ENCODE data around the gene PTPRA. TPM values are rescaled to one million over a fixed set of nuclear protein-coding genes. Genes with fewer than 3 reads are reported as not detected.
A peak's percentile ranks its signal among the peaks of the same experiment; 100 is the strongest.

Gene PTPRA
- total RNA-seq, 1 donor from 2014 or later = 50.1 TPM

DNA sequence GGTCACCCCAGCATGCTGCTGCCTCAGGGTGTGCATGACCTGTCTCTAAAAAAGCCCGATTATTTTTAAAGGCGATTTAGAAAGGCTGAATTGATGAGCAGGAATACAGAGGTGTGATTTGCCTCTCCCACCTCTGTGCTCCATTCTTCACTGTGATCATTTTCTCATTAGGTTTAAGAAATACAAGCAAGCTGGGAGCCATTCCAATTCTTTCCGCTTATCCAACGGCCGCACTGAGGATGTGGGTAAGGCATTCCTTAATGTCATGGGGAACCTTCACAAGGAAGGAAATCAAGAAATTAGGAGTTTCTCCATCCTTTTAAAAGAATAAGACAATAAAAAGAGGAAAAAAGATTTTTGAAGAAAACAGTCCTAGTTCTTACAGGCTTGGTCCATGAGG, 114.6 kb downstream of the PTPRA start:
- no peak overlapping the region for H3K27ac Mint-ChIP-seq (ENCODE audit: unreplicated experiment)
- peaks cover 6% of the 10 kb centered on the region for H3K4me1 Mint-ChIP-seq (ENCODE audit: low read depth, unreplicated experiment)
- H3K9me3 Mint-ChIP-seq (ENCODE audit: unreplicated experiment) = no peaks in the 10 kb centered on the region

DNA sequence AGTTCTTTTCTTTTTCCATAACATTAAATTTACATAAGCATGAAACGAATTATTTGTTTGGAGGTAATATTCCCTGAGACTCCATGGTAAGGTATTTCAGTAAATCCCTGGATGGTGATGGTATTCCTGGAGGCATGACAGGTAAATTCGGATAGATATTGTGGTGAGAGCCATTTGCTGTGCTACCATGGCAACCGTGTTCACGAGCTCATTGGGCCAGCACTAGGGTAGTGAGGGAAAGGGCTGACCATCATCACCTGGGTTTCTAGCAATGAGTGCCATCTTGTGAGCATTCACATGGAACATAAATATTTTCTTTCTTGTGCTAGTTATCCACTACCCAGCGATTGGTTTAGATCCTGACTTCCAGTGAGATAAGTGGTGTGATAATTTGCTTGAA, 118.3 kb downstream of the PTPRA start:
- H3K4me1 ChIP-seq (ENCODE audit: insufficient read depth, low read length) = no peaks in the 10 kb centered on the region
- peaks cover 38% of the 10 kb centered on the region for H3K36me3 Mint-ChIP-seq (ENCODE audit: low read depth, unreplicated experiment)
- no peak overlapping the region for H3K27ac Mint-ChIP-seq (ENCODE audit: unreplicated experiment)
- no peaks in the 10 kb centered on the region for H3K9me3 Mint-ChIP-seq (ENCODE audit: unreplicated experiment)
- H3K36me3 ChIP-seq (ENCODE audit: insufficient read depth, low read length) = peaks cover 22% of the 10 kb centered on the region
- no peak overlapping the region for H3K27ac ChIP-seq (ENCODE audit: low read depth, low read length)
- no peak for DNase-seq (ENCODE audit: low read depth)
- H3K4me3 Mint-ChIP-seq (ENCODE audit: unreplicated experiment) = no peak overlapping the region
- no peak overlapping the region for H2AFZ ChIP-seq (ENCODE audit: low read depth, low read length)
- H3K4me1 Mint-ChIP-seq (ENCODE audit: low read depth, unreplicated experiment) = peaks cover 2% of the 10 kb centered on the region
- H3K79me2 ChIP-seq (ENCODE audit: insufficient read depth, low read length) = no peaks in the 10 kb centered on the region
- no peak overlapping the region for H3K9ac ChIP-seq (ENCODE audit: low read length)
- H3K9me3 ChIP-seq (ENCODE audit: insufficient read depth, low read depth, low read length) = no peaks in the 10 kb centered on the region
- no peak for FAIRE-seq
- no peak for TF ChIP-seq EZH2 (IDR thresholded peaks at IDR 0.05; ENCODE audit: insufficient read depth, low read length)
- TF ChIP-seq, protein P1, sequence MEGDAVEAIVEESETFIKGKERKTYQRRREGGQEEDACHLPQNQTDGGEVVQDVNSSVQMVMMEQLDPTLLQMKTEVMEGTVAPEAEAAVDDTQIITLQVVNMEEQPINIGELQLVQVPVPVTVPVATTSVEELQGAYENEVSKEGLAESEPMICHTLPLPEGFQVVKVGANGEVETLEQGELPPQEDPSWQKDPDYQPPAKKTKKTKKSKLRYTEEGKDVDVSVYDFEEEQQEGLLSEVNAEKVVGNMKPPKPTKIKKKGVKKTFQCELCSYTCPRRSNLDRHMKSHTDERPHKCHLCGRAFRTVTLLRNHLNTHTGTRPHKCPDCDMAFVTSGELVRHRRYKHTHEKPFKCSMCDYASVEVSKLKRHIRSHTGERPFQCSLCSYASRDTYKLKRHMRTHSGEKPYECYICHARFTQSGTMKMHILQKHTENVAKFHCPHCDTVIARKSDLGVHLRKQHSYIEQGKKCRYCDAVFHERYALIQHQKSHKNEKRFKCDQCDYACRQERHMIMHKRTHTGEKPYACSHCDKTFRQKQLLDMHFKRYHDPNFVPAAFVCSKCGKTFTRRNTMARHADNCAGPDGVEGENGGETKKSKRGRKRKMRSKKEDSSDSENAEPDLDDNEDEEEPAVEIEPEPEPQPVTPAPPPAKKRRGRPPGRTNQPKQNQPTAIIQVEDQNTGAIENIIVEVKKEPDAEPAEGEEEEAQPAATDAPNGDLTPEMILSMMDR (IDR thresholded peaks at IDR 0.05; ENCODE audit: insufficient read depth, low read depth, low read length) = no peak
- no peaks in the 10 kb centered on the region for H3K27me3 Mint-ChIP-seq (ENCODE audit: low read depth, unreplicated experiment)
- no peak overlapping the region for H3K4me2 ChIP-seq (ENCODE audit: low read length)
- no peak overlapping the region for H3K4me3 ChIP-seq (ENCODE audit: insufficient read depth, low read depth, low read length)
- H3K27me3 ChIP-seq (ENCODE audit: insufficient read depth, low read length) = no peaks in the 10 kb centered on the region
- peaks cover 2% of the 10 kb centered on the region for H4K20me1 ChIP-seq (ENCODE audit: insufficient read depth, low read length)

More for the DNA sequence above, 114.6 kb downstream of the PTPRA start:
- H3K4me3 ChIP-seq (ENCODE audit: insufficient read depth, low read depth, low read length) = no peak overlapping the region
- no peak overlapping the region for H2AFZ ChIP-seq (ENCODE audit: low read depth, low read length)
- no peaks in the 10 kb centered on the region for H3K27me3 ChIP-seq (ENCODE audit: insufficient read depth, low read length)
- H3K27ac ChIP-seq (ENCODE audit: low read depth, low read length) = no peak overlapping the region
- H3K9ac ChIP-seq (ENCODE audit: low read length) = no peak overlapping the region
- H3K4me1 ChIP-seq (ENCODE audit: insufficient read depth, low read length) = peaks cover 12% of the 10 kb centered on the region
- FAIRE-seq (no peak), DNase-seq (ENCODE audit: low read depth) (peak; percentile 33)
- H3K36me3 ChIP-seq (ENCODE audit: insufficient read depth, low read length) = peaks cover 18% of the 10 kb centered on the region
- no peak for TF ChIP-seq EZH2 (IDR thresholded peaks at IDR 0.05; ENCODE audit: insufficient read depth, low read length)
- TF ChIP-seq, protein P1 (IDR thresholded peaks at IDR 0.05; ENCODE audit: insufficient read depth, low read depth, low read length) = no peak
- H3K9me3 ChIP-seq (ENCODE audit: insufficient read depth, low read depth, low read length) = no peaks in the 10 kb centered on the region
- Mint-ChIP-seq H3K36me3 (ENCODE audit: low read depth, unreplicated experiment) (peaks cover 29% of the 10 kb centered on the region), H3K4me3 (ENCODE audit: unreplicated experiment) (no peak overlapping the region), H3K27me3 (ENCODE audit: low read depth, unreplicated experiment) (no peaks in the 10 kb centered on the region)
- no peaks in the 10 kb centered on the region for H3K79me2 ChIP-seq (ENCODE audit: insufficient read depth, low read length)
- peaks cover 24% of the 10 kb centered on the region for H4K20me1 ChIP-seq (ENCODE audit: insufficient read depth, low read length)
- no peak overlapping the region for H3K4me2 ChIP-seq (ENCODE audit: low read length)

DNA sequence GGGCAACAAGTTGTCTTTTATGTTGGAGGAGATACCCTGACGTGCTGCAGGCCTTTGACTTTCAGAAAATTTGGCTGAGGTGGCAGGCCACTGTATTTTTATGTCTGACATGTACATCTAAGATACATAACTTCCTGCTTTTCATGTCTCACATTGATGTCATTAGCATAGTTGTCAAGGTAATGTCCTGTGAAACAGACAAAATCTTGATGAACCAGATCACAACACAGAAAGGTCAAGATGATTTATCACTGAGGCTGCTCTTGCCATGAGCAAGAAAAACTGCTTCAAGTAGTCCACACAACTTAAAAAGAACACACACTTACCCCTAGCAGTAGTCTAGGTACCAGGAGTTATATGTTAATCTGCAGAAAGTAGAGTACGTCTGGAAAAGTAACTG, 120.0 kb downstream of the PTPRA start:
- Histone ChIP-seq H3K27me3 (ENCODE audit: insufficient read depth, low read length) (no peaks in the 10 kb centered on the region), H3K9me3 (ENCODE audit: insufficient read depth, low read depth, low read length) (no peaks in the 10 kb centered on the region), H3K4me3 (ENCODE audit: insufficient read depth, low read depth, low read length) (no peak overlapping the region), H4K20me1 (ENCODE audit: insufficient read depth, low read length) (no peaks in the 10 kb centered on the region), H3K27ac (ENCODE audit: low read depth, low read length) (no peak overlapping the region), H3K4me1 (ENCODE audit: insufficient read depth, low read length) (no peaks in the 10 kb centered on the region), H3K4me2 (ENCODE audit: low read length) (no peak overlapping the region), H3K79me2 (ENCODE audit: insufficient read depth, low read length) (no peaks in the 10 kb centered on the region), H3K9ac (ENCODE audit: low read length) (no peak overlapping the region), H3K36me3 (ENCODE audit: insufficient read depth, low read length) (peaks cover 20% of the 10 kb centered on the region), H2AFZ (ENCODE audit: low read depth, low read length) (no peak overlapping the region)
- FAIRE-seq (no peak), DNase-seq (ENCODE audit: low read depth) (no peak)
- H3K27me3 Mint-ChIP-seq (ENCODE audit: low read depth, unreplicated experiment) = no peaks in the 10 kb centered on the region
- no peaks in the 10 kb centered on the region for H3K9me3 Mint-ChIP-seq (ENCODE audit: unreplicated experiment)
- peaks cover 28% of the 10 kb centered on the region for H3K36me3 Mint-ChIP-seq (ENCODE audit: low read depth, unreplicated experiment)
- no peaks in the 10 kb centered on the region for H3K4me1 Mint-ChIP-seq (ENCODE audit: low read depth, unreplicated experiment)
- H3K27ac Mint-ChIP-seq (ENCODE audit: unreplicated experiment) = no peak overlapping the region
- TF ChIP-seq EZH2 (IDR thresholded peaks at IDR 0.05; ENCODE audit: insufficient read depth, low read length) = no peak
- TF ChIP-seq, protein P1 (IDR thresholded peaks at IDR 0.05; ENCODE audit: insufficient read depth, low read depth, low read length) = no peak
- H3K4me3 Mint-ChIP-seq (ENCODE audit: unreplicated experiment) = no peak overlapping the region

Data from astrocyte (in vitro differentiated cells and primary cell).